ENCODE measurements around the gene CYP1B1.
"Not testable (repeated sequence)": the region's sequence is repeated elsewhere in the genome, so short reads cannot be mapped to it uniquely, and the experiment has no call there.

The CYP1B1 gene

DNA sequence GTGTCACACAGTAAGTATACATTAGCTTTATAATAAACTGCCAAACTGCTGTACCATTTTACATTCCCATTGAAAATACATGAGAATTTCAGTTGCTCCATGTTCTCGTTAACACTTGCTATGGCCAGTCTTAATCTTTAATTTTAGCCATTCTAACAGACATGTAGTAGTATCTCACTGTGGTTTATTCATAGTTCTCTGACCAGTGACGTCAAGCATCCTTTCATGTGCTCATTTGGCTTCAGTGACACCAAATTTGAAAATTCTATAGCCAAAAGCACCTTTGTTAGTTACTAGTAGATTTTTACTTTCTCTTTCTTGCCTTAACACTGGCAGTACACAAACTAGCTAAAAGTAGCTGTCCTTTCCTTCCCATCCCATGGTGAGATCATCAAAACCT is 43.0 kb downstream of the CYP1B1 start:
- no peak for DNase-seq

DNA sequence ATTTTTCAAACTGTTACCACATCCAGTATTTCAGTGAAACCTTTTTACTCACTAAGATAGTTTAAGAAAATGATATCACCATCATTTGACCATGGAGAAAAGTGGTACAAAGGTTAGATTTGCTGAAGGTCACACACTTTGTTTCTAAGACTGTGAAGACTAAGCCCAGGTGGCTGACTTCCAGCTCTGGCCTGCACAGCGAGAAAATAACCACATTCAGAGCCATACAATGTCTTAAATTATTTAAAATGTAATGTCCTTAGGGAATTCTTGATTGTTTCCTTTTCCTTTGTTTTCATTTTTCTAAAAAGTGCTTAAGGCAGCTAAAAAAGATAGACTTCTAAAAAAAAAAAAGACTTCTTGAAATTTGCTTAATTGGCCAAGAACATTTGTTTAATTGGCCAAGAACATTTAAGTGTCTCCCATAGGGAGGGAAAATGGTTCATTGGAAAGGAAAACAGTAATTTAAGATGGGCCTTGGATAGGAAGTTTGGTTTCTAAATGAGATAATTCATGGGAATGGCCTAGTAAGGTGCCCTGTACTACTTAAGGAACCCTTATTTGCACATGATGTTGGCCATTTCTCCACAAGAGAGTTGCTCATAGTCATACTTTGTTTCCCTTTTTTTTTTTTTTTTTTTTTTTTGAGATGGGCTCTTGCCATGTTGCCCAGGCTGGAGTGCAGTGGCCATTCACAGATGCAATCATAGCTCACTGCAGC is 45.2 kb downstream of the CYP1B1 start:
- no peak for DNase-seq

DNA sequence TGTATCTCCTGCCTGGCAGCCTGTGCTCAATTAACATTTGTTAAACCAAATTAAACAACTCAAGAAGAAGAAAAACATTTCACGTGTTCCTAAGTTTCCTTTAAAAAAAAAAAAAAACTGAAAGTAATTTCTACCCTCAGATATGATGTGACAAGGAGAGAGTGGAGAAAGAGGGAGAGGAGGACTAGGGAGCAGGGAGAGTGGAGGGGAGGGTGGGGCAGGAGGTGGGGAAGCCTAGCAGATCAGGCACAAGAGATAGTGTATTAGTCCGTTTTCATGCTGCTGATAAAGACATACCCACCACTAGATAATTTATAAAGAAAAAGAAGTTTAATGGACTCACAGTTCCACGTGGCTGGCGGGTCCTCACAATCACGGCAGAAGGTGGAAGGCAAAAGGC is 46.4 kb downstream of the CYP1B1 start:
- DNase-seq = no peak

DNA sequence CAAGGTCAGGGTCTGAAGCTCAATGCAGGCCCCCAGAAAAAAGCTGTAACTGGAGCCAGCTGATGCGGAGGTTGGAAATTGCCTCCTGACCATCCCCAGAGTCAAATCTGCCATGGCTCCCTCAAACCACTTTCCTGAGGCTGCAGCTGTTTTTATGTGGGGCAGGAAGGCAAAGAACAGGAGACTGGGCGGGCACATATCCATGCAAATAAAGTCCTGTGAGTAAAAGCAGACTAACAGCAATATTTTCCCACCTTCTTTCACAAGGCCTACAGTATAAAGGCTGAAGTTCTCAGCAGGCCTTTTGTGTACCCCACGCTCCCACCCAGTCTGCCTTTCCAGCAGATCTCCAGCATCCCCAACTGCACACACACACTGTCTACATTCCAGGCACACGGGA is 47.1 kb downstream of the CYP1B1 start:
- no peak for DNase-seq

DNA sequence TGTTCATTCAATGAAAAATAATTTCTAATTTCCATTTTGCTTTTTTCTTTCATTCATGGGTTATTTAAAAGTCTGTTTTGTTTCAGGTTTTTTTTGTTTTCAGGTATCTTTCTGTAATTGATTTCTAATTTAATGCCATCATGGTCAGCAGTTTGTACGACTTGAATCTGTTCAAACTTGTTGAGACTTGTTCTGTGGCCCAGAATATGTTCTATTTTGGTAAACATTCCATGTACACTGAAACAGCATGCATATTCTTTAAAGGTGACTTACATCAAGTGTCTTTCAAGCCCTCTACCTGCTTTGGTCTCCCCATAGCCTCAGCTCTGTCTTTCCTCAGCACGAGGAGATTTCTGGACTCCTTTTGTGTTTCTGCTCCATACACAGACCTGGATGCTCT is 49.1 kb downstream of the CYP1B1 start:
- peak in 1 of 3 experiments; percentile 24 for DNase-seq

DNA sequence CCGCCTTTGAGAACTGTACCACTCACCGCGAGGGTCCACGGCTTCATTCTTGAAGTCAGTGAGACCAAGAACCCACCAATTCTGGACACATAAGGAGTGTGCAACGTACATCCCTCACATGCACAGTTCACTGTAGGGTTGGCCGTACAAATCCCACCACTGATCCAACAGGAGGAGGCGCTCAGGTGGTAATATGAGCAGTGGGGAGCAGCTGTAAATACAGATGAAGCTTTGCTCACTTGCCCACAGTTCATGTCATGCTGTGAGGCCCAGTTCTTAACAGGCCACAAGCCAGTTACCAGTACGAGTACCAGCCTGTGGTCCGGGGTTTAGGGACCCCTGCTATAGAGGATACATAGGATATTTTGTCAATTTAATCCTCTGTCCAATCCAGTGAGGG is 54.4 kb downstream of the CYP1B1 start:
- DNase-seq = no peak

DNA sequence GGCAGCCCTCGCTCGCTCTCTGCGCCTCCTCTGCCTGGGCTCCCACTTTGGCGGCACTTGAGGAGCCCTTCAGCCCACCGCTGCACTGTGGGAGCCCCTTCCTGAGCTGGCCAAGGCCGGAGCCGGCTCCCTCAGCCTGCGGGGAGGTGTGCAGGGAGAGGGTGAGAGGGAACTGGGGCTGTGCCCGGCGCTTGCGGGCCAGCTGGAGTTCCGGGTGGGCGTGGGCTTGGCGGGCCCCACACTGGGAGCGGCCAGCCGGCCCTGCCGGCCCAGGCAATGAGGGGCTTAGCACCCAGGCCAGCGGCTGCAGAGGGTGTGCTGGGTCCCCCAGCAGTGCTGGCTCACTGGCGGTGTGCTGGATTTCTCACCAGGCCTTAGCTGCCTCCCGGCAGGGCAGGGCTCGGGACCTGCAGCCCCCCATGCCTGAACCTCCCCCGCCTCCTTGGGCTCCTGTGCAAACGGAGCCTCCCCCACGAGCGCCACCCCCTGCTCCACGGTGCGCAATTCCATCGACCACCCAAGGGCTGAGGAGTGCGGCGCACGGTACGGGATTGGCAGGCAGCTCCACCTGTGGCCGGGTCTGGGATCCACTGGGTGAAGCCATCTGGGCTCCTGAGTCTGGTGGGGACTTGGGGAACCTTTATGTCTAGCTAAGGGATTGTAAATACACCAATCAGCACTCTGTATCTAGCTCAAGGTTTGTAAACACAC is 55.4 kb downstream of the CYP1B1 start:
- not testable (repeated sequence) for DNase-seq

DNA sequence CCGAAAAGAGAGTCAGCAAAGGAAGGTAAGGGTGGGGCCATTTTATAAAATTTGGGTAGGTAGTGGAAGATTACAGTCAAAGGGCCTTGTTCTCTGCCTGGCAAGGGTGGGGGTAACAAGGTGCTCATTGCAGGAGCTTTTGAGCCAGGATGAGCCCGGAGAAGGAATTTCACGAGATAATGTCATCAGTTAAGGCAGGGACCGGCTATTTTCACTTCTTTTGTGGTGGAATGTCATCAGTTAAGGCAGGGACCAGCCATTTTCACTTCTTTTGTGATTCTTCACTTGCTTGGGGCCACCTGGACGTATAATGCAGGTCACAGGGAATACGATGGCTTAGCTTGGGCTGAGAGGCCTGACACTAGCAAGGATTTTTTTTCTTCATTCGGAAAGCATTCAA is 58.1 kb downstream of the CYP1B1 start:
- DNase-seq = no peak
